IPS-11a (cell line): ENCODE measurements around the gene TMEM130.
"Not testable (repeated sequence)": the region's sequence is repeated elsewhere in the genome, so short reads cannot be mapped to it uniquely, and the experiment has no call there.

Experiments used
- H3K4me3 ChIP-seq: one replicate; pipeline ENCODE4 v1.5.1; 2013; ENCODE audit warnings: low read depth, low read length, control low read depth

Gene TMEM130

GRCh38 chr7:98842552-98842951 is 27.3 kb downstream of the TMEM130 start:
- not testable (repeated sequence) for H3K4me3 ChIP-seq

GRCh38 chr7:98841179-98841997 is 28.4 kb downstream of the TMEM130 start:
- H3K4me3 ChIP-seq = no peak overlapping the region

GRCh38 chr7:98840722-98841121 is 29.1 kb downstream of the TMEM130 start:
- H3K4me3 ChIP-seq = no peak overlapping the region

- H3K4me3 ChIP-seq = no peak overlapping the region
Observed at GRCh38 chr7:98840096-98840495, 29.7 kb downstream of the TMEM130 start.

GRCh38 chr7:98837630-98837972 is 32.2 kb downstream of the TMEM130 start:
- no peak overlapping the region for H3K4me3 ChIP-seq

- H3K4me3 ChIP-seq = no peak overlapping the region
Observed at GRCh38 chr7:98836811-98837629, 32.8 kb downstream of the TMEM130 start.

GRCh38 chr7:98834949-98835348 is 34.9 kb downstream of the TMEM130 start:
- no peak overlapping the region for H3K4me3 ChIP-seq

GRCh38 chr7:98833022-98833421 is 36.8 kb downstream of the TMEM130 start:
- H3K4me3 ChIP-seq = no peak overlapping the region

- H3K4me3 ChIP-seq = no peak overlapping the region
Observed at GRCh38 chr7:98831641-98832221, 38.1 kb downstream of the TMEM130 start.

- H3K4me3 ChIP-seq = no peak overlapping the region
Observed at GRCh38 chr7:98830972-98831548, 38.8 kb downstream of the TMEM130 start.

GRCh38 chr7:98828368-98828767 is 41.4 kb downstream of the TMEM130 start:
- no peak overlapping the region for H3K4me3 ChIP-seq

GRCh38 chr7:98827258-98827657 is 42.6 kb downstream of the TMEM130 start:
- no peak overlapping the region for H3K4me3 ChIP-seq

GRCh38 chr7:98826811-98827231 is 43.0 kb downstream of the TMEM130 start:
- H3K4me3 ChIP-seq = no peak overlapping the region

- no peak overlapping the region for H3K4me3 ChIP-seq
Observed at GRCh38 chr7:98826387-98826786, 43.4 kb downstream of the TMEM130 start.

GRCh38 chr7:98823226-98823625 is 46.6 kb downstream of the TMEM130 start:
- H3K4me3 ChIP-seq = no peak overlapping the region

GRCh38 chr7:98821348-98821747 is 48.5 kb downstream of the TMEM130 start:
- no peak overlapping the region for H3K4me3 ChIP-seq

GRCh38 chr7:98816967-98817710 is 52.7 kb downstream of the TMEM130 start:
- no peak overlapping the region for H3K4me3 ChIP-seq

GRCh38 chr7:98816241-98816640 is 53.6 kb downstream of the TMEM130 start:
- H3K4me3 ChIP-seq = no peak overlapping the region

GRCh38 chr7:98815313-98815712 is 54.5 kb downstream of the TMEM130 start:
- no peak overlapping the region for H3K4me3 ChIP-seq

- no peak overlapping the region for H3K4me3 ChIP-seq
Observed at GRCh38 chr7:98811299-98811698, 58.5 kb downstream of the TMEM130 start.
